NCI-H226 (cell line): Measurements from ENCODE around the gene GAS7.

Experiments
- DNase-seq: peaks from one replicate; pipeline ENCODE4 v3.0.0-alpha.2; 2015

Gene GAS7

DNA sequence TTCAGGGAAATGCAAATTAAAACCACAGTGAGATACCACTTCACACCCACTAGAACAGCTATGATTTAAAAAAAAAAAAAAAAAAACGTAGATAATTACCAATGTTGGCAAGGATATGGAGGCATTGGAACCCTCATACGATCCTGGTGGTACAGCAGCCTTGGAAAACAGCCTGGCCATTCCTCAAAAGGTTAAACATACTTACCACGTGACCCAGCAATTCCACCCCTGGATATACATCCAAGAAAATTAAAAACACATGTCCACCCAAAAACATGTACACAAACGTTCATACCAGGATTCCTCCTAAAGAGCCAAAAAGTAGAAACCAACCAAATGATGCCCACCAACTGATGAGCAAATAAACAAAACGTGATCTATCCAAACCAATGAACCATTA, 68.1 kb downstream of the GAS7 start:
- no peak for DNase-seq

DNA sequence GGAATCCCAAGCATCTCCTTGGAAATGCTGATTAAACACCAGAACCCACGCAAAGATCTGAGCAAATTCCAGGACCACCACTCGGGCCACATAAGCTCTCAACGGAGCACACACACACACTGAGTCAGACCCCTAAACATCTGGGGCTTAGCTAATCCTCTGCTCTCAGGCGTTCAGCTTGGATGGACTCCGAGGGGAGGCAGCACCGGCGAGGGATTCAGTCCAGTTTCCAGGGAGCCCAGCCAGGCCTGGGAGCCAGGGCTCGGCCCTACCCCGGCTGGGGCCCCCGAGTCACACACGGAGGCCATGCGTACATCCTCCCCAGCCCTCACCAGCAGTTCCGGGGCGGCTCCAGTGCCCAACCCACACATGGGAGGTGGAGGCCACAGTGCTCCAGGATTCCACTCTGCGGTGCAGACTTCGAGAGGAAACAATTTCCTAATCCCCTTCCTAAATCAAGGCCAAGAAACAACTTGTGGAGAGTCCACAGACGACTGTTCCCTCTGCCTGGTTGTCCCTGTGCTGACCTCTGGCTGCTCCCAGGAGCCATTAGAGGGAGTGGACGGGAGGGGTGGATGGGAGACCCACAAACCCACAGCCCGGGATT, 70.5 kb downstream of the GAS7 start:
- peak; percentile 11 for DNase-seq

DNA sequence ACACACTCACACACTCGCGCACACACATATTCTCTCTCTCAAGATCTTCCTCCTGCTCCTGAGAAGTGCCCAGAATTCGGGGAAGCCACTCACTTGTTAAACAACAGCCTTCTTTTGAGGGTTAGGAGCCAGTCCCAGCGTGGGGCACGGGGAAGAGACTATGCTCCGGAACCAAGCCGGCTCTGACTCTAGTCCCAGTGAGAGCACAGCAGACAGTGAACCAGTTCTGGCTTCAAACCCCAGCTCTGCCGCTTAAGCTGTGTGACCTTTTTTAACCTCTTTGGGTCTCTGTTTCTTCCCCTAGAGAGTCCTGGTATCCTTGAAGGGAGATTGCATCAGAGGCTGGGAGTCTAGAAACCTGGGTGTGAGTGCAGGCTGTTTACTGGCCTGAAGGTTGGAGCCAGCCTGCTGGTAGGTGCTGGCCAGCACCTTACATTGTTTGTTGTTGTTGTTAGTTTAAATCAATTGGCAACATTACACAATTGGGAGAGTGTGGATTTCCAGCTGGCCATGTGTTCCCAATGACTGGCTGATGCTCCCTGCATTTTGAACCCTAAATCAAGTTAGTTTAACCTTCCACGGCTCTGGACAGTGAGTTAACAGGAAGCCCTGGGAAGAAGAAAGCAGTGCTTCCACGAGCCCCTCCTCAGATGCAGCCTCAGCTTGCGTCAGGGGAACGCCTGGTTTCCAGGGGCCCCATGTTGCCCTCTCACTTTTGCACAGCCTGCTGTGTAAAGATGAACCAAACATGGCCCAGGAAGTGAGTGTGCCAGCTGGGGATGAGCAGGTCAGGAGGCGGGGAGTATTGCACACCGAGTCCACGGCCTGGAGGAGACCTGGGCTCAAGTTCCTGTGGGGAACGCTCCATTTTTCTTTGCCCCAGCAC, 71.5 kb downstream of the GAS7 start:
- DNase-seq: peak; percentile 10

DNA sequence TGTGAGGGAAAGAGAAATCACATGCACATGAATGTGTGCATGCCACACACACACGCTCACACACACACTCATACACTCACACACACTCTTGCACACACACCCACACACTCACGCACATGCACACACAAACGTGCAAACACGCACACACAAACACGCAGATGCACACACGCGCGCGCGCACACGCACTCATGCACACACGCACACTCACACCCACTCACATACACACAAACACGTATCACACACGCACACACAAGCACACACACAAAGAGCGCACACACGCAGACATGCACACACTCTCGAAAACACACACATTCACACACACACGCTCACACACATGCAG, 72.2 kb downstream of the GAS7 start:
- DNase-seq: no peak

DNA sequence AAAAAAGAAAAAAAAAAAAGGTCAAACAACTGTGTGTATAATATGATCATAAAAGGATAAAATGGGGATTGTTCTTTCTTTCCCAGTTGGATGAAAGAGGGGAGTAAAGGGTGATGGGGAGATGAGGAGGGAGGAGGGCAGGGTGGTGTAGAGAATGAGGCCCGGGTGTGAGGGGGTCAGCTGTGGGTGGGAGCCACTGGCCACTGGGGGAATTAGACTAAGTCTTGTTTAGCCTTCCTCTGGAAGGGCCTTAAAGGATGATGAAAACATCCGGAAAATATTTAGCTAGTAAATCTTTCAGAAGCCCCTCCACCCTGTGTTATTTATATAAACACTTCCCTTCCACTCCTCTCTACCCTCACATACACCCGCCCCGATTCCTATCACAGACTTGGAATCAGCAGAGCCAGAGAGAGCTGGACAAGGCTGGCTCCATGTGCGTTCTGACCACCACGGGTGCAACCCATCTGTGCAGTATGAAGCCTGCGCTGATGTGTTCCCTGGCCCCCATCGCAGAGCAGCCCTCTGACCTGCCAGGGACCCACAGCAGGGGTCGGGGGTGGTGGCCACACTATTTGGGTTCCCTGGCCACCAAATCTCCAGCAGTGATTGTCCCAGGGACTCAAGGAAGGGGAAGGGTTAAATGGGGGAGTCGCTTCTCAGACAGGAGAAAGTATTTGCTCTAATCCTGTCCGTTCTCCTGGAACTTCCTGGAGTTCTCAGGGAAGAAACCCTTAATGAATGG, 72.7 kb downstream of the GAS7 start:
- DNase-seq: no peak

DNA sequence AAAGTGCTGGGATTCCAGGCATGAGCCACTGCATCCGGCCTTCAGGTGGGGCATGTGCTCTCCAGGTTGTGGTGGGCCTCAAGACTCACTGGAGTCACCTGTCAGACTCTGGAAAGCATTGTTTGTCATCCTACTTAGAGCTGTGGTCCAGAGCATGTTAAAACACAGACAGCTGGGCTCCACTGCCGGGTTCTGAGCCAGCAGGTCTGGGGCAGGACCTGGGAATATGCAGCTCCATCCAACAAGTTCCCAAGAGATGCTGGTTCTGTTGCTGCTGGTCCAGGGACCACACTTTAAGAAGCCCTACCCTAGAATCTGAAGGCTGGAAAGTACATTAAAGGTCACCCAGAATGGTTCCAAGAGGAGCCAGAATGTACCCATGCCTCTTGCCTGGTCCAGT, 75.3 kb downstream of the GAS7 start:
- no peak for DNase-seq

DNA sequence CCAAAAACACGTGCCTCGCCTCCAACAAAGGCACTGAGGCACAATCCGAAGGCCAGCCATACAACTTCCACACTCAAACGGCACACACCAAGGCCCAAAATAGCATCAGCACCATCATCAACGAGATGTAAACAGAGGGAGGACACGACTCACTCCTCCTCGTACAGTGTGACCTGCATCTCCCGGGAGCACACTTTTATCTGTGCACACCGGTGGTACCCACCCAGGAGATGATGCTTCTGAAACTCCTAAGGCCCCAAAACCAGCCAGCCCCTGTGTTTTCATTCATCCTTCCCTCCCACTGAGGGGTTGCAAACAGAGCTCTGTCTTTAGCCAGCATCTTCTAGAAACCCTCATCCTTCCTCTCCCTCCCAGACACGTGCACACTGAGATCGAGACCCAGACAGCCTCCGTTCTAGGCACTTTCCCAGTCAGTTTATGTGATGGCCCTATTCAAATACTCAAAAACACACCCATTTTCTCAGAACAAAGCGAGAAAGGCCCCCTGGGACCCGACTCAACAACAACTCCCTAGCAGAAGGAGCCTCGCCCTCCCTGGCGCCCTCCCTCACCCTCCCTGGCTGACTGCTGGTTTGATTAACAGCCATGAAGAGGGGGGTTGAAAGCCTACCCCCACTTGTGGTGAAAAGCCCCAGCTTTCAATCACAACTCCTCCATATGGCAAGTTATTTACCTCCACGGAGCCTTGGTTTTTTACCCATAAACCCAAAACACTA, 76.3 kb downstream of the GAS7 start:
- no peak for DNase-seq

DNA sequence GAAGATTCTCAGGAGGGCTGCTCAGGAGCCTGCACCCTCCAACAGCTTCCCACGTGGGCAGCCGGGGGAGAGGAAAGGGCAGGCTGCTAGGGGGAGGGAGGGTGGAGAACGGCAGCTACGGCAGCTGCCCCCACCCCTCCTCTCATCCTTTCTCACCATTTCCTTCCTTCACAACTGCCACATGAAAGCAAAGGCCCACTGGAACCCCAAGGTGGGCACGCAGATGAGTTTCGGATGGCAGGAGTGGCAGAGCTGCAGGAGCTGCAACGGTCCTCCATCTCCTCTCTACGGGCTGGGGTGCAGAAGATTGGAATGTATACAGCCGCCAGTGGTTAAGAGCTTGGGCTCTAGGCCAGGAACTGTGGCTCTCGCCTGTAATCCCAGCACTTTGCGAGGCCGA, 77.7 kb downstream of the GAS7 start:
- DNase-seq: no peak

DNA sequence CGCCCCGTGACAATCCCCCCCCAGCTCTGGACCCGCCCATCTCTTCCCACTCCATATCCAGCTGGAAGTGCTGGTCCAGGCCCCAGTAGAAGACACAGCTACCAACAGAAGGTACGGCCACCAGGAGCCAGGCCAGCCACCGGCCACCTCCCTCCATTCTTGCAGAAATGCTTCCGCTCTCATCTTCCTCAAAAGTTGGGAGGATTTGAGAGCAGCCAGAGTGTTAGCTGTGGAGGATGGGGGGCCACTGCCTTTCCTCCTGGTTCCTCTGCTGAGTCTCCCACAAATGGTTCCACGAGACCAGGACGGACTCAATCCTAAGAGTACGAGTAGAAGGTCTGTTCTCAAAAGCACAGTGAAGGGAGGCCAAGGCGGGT, 78.3 kb downstream of the GAS7 start:
- DNase-seq: no peak

DNA sequence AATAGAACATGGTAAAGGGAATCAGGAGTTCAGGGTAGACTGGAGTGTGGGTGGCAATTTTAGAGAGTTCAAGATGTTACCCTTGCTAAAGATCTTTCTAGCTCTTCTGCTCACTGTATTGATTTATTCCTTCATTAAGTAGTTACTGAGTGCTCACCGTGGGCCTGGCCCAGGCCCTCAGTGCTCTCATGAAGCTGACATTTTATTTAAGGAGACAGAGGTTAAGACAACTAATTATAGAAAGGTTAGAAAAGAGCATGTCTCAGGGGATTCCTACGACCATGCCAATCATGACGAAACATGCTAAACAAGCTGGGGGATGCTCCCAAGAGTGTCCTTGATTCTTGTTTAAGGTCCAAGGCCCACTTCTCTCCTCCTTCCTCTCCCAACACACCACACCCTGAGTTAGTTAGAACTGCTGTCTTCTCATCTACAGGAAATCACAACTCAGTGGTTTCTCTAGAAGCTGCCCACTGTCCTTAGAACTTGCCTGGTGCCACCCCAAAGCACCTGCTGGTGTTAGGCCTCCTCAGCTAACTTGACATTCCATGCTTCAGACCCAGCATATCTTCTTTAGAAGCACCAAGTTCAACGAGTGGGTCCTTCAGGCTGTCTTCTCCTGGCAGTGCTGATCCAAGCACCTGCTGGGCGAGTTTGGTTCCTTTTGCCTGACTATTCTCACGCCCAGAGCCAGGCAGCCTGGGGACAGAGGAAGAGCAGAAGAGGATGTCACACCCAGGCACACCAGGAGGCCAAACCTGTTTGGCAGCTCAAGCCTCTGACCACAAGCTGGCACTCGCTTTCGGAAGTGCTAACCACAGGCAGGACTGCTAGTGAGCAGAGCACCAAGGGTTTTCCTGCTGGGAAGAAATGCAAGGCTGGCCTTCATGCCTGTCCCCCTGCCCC, 79.0 kb downstream of the GAS7 start:
- DNase-seq: no peak

DNA sequence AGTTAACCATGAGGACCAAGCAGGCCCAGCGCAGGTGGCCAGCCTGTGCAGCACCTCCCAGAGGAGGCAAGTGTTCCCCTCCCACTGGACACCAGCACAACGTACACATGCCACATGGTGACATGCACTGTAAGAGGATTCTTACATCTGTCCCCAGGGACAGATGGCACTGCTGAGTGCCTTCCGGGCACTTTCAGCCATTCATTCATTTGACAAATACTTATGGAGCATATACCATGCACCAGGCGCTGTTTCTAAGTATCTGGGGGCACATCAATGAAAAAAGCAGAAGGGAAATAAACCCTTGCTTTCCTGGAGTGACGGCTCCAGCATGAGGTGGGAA, 79.6 kb downstream of the GAS7 start:
- DNase-seq: no peak

DNA sequence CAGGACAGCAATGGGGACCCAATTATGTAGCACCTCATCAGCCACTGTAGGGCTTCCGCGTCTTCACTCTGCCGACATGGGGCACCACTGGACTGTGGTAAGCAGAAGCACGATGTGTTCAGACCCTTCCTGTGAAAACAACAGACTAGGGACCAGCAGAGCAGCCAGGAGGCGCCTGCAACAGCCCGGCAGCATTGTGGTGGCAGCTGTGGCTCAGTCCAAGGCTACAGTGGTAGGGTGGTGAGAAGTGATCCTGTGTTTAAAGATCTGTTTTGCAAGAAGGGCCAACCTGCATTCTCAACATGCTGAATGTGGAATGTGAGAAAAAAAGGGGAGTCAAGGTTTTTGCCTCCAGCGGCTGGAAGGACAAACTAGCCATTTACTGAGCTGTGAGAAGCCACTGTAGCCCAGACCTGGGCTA, 80.8 kb downstream of the GAS7 start:
- DNase-seq: no peak

DNA sequence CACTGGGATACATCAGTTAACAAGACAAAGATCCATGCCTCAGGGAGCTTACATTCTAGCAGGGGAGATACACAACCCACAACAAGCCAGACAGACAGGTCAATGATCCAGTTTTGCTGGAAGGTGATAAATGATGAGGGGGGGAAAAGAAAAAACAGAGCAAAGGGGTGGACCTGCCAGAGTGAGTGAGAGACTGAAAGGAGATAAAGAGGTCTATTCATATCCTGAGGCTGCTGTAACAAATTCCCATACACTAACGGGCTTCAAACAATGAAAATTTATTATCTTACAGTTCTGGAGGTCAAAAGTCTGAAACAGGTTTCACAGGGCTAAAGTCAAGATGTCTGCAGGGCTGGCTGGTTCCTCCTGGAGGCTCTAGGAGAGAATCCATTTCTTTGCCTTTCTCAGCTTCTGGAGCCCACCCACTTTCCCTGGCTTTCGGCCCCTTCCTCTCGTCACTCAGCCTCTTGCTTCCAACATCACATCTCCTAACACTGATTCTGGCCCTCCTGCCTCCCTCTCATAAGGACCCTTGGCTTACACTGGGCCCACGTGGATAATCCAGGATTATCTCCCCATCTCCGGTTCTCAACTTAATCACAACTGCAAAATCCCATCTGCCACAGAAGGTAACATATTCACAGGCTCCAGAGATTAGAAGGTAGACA, 81.5 kb downstream of the GAS7 start:
- DNase-seq: no peak

DNA sequence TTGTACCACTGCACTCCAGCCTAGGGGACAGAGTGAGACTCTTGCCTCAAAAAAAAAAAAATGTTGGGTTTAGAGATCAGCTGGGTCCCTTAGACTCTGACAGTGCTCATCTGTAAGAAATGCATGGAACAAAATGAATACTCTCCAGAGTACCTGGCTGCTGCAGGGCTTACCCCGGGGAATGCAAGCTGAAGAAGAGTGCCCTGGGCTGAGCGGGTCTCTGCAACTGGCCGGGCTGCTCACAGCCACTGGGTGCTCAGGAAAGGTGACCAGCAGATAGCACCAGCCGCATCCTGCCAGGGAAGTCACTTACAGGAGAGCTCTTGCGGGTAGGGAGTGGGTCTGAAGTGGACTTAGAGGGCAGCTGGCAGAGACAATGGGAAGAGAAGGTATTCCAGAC, 82.1 kb downstream of the GAS7 start:
- DNase-seq: no peak

DNA sequence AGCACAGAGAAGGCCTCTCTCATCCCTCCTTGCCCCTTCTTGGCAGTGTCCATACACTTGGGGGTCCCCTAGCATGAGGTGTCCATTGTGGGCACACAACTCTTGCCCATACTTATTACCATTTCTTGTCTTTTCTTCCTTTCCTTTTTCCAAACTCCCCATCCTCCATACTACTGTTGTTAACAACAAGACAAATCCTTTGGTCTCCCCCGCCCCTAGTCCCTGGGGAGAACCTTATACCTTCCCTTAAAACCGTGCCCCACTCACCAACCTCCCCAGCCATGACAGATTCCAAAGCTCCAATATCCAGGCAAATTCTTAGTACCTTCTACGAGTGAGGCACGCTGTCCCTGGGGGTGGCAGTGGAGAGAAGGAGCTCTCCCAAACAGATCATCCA, 82.9 kb downstream of the GAS7 start:
- no peak for DNase-seq

DNA sequence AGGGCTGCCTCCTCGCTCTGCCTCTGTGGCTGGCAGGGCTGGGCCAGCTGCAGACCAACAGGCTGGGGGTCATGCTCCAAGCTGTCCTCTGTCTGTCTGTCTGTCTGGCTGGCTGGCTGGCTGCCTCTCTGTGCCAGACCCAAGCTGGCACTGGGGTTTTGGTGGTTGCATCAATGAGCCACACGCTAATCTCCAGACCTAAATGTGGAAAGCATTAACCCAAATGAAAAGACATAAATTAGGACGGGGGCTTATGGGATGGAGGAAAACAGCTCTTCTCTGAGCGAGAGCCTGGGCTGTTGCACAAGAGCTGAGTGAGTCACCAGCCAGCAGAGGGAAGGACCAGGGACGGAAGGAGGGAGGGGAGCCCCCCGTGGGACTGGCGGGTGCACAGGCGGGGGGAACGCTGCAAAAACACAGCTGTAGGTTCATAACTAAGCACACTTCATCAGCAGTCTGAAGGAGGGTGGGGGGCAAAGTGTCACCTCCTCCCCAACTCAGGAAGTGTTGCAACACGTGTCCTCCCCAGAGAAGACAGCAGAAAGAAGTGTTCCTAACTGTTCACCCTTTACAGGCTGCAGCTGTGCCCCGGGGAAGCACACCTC, 83.4 kb downstream of the GAS7 start:
- DNase-seq: peak; percentile 83

DNA sequence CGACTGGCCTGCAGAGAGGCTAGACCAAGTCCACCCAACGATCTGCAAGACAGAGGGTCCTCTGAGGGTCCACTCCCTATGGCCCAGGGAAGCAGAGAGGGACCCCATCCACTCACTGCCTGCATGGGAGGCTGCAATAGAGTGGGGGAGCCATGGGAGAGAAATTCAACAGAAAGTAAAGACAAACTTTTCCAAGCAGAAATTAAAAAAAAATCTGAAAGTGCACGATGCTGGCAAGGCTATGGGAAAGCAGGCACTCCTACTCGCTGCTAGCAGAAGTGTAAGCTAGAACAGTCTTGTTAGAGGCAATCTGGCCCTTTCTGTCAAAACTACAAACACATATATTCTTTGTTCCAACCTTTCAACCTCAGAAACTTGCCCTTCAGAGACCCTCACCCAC, 85.4 kb downstream of the GAS7 start:
- DNase-seq: no peak

DNA sequence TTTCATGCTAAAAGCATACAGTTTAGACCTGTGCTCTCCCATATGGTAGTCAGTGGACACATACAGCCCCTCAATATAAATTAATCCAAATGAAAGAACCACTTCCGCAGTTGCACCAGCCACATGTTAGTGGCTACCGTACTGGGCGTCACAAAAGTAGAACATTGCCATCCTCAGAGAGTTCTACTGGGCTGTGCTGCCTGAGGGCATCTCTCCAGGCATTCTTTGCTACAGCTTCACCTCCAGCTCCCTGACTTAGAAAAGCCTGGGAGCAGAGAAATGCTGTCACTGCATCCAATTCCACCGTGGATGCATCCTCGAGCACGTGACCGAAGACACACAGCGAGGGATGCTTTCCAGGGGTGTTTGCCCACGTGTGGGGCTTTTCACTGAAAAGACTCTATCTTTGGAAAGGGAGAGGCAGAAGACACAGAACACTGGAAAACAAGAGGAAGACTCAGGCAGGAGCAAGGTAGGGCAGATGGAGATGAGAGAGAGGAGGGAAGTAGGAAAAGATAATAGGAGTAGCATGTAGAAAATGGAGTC, 86.4 kb downstream of the GAS7 start:
- DNase-seq: no peak

DNA sequence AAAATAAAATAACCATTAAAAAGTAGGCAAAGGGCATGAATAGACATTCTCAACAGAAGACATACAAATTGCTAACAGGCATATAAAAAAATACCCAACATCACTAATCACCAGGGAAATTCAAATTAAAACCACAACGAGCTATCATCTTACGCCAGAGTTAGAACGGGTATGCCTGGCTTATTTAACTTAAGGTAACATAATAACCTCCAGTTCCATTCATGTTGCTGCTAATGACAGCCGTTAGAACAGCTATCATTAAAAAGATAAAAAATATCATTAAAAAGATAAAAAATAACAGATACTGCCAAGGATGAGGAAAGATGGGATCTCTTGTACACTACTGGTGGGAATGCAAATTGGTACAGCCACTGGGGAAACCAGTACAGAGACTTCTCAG, 89.3 kb downstream of the GAS7 start:
- DNase-seq: no peak

DNA sequence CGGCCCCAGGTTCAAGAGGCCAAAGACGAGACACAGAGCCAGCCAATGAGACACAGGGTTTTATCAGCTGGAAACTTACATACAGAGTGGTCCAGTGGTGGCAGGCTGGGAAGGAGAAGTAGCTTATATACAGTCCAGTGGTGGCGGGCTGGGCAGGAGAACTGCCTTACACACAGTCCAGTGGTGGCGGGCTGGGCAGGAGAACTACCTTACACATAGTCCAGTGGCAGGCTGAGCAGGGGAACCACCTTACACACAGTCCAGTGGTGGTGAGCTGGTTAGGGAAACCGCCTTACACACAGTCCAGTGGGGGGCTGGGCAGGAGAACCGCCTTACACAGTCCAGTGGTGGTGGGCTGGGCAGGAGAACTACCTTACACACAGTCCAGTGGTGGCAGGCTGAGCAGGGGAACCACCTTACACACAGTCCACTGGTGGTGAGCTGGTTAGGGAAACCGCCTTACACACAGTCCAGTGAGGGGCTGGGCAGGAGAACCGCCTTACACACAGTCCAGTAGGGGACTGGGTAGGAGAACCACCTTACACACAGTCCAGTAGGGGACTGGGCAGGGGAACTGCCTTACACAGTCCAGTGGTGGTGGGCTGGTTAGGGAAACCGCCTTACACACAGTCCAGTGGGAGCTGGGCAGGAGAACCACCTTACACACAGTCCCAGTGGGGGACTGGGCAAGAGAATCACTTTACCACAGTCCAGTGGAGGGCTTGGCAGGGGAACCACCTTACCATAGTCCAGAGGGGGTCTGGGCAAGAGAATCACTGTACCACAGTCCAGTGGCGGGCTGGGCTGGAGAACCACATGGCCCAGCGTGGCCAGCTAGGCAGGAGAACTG, 90.9 kb downstream of the GAS7 start:
- no peak for DNase-seq
